HG03469 (cell line): Measurements from ENCODE around the gene ITPA.
"Not testable (repeated sequence)": the region's sequence is repeated elsewhere in the genome, so short reads cannot be mapped to it uniquely, and the experiment has no call there.

ENCODE experiments used
- ATAC-seq: cut with Tn5 transposase; IDR thresholded peaks from one replicate; pipeline ENCODE4 v1.9.1; 2021; ENCODE audit warnings: mild to moderate bottlenecking, moderate library complexity, moderate number of reproducible peaks; ENCODE audit not compliant: unreplicated experiment

Gene ITPA

DNA sequence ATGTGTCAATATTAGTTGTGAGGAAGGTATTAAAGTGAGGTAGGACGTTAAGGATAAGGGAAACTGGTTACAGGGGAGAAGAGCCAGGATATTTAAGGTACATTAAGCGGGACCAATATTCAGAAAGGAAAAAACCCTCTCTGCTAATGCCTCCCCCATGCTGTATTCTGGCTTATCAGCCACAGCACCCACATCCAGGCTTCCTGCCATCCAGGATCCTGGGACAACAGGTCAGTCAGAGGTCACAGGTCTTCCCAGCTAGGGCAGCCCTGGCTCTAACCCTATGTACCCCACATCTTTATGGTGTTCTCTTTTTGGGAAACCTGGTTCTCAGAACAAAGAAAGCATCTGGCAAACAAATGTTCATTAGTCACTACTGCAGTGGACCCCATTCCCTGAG, 10.1 kb upstream of the ITPA start:
- ATAC-seq = no peak

DNA sequence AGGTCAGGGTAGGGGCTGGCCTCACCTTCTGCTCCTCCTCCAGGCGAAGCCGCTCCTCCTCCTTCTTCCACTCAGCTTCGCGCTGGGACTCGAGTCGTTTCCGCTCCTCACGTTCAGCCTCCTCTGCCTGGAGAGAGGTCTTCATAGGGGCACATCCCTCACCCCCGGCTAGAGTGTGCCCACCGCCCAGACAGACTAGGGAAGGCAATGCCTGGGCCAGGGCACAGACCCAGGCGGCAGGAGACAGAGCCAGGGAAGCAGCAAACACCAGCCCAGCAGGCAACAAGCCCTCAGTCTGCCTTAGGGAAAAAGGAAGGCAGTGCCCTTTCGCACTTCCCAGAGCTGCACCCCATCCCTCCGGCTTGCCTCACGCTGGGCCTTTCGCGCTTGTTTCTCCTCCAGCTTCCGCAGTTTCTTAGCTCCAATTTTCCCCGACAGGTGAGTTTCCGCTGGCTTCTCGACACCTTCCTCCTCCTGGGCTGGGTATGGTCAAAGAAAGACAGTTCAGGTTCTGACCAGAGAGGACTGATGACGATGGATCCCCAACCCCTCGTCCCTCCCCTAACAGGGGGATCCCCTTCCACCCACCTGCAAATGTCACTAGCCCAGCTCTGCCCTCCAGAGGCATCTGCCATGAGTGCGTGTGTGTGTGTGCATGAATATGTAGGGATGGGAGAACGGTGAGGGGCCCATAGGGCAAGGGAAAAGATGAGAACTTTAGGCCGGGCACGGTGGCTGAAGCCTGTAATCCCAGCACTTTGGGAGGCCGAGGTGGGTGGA, 9.1 kb upstream of the ITPA start:
- no peak for ATAC-seq

DNA sequence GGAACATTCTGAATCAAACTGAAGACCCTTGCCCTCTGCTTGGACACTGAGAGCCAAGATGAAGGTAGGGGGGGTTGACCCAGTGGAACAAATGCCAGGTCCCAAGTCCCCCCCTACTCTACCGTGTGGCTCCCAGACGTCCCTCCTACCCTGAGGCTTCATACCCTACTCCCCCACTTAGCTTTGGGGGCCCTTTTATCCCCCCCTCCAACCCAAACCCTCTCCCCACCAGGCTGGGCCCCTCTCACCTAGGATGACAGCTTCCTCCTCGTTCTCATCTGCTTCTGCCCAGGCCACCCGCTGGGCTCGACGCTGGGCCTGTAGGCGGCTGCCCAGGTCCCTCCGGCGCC, 6.4 kb upstream of the ITPA start:
- ATAC-seq = no peak

DNA sequence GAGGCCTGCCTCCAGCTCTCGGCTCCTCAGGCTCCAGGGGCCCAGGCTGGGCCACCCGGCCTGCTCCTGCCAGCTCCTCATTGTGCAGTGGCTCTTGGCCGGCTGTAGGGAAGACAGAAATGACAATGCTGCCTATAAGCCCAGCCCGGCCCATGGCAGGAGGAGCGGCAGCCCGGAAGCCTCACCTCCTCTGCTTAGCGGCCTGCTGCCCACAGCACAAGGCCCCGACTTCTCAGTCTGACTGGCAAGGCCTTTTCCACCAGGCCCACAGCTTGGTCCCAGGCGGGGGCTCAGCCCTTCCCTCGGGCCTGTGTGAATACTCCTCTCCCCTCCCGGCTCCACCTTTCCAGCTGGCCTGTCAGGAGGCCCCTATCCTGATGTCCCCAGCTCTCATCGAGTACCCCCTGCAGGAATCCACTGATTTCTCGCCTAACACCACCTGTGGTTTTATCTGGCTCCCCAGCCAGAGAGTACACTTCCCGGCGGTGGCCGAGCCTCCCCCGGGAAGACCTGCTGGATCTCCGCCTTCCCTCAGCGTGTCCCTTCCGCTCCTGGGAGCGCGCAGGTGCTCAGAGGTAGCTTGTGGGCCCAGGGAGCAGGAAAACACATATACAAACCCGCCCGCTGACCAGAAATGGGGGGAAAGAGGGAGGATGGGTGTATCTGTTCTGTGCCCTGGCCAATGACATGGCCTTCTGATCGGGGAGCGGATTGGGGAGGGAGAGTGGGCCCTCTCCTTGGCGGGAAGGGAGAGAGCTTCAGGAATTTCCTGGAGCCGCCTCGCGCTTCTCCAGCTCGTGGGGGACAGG, 5.8 kb upstream of the ITPA start:
- no peak for ATAC-seq

DNA sequence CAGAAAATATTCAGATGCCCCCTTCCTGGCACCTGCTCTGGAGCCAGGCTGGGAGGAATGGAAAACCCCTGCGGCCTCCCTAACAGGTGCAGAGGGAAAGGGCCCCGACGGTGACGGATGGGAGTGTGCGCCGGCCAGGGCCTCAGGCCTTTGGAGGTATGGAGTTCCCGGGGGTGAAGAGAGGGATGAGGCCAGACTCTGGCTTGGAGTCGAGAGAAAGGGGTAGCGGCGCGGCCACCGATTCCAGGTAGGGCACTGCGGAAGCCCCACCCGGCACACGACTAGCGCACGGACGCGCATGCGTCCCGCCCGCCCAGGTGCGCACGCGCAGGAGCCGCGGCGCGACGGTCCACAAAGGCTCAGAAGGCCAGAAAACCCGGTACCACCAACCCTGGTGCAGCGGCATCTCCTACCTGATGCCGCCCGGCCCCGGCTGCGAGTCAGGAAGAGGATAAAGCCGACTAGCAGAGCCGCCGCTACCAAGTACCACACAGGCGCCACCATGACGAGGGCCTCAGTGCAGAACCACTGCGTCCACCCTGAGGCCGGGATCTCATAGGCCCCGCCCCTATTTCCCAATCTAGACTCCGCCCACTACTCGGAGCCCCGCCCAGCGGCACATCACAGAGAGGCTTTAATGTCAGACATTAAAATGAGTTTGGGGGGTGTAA, 5.0 kb upstream of the ITPA start, which contains the start of gene DDRGK1:
TSS of gene DDRGK1 (minus strand) at position 559 of the 671 bp plus-strand sequence. CDS start at position 504, 55 bp downstream.
- peak; percentile 59 for ATAC-seq

DNA sequence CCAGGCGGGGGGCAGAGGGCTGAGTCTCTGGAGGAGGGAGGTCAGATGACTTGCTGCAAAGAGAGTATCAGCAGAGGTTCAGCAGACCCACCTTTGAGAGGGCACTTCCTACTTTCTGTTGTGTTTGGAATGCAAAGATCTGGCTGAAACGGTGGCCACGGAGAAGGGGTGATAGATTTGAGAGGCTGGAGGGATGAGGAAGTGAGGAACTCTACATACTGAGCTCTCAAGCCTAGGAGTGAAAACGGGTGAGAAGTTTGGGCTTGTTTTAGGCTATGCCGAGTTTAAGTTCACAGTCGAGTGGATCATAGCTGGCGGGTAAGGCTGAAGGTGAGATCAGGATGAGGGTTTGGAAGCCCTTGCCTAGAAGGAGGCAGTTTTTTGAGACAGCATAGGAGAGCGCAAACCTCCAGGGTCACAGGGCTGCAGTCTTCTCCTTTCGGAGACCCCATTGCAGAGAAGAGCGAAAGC, 477 bp upstream of the ITPA start:
- no peak for ATAC-seq

DNA sequence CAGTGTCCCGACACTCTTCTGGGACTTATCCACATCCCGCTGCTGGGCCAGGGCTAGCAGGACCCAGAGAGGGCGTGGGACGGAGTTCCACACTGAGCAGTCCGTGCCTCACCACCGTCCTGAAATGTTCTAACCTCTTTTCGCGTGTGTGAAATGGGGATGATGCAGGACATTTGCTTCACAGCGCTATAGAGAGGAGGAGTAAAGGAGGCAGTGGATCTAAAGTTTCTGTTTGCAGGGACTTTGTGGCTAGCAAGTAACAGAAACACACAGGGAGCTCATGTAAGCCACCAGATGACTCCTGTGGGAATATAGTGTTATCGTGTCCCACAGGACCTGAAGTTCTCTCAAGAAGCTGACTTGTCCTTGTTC, 634 bp downstream of the ITPA start:
- no peak for ATAC-seq

DNA sequence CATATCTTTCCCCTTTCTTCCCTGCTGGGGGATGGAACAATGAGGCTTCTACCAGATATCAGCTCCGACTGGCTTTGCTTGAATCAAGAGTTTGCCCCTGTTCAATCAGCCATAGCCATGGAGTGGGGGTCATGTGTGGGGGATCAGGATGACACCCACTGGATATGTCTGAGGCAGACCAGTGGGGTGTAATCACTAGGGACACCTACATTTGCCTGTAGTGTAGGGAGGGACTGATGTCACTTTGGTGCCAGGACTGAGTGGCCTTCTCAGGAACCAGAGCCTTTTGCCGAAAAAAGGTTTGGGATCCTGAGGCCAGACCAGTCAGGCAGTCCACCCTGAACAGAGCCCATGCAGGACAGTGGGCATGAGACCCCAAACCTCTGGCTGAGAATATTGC, 1.0 kb downstream of the ITPA start:
- ATAC-seq = no peak

DNA sequence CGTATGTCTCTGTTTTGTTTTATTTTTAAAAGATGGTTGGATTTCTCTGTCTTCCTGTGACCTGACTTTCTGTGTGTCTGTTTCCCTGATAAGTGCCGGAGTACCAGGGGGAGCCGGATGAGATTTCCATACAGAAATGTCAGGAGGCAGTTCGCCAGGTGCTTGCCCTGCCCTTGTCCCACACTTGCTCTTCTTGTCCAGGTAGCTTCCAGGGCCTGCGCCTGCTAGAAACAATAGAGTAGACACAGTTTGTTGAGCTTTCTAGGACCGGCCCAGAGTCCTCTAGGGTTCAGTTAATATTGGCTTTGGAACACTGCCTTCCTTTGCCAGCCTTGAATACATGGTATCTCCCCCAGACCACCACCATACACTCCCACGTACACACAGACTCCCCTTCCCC, 3.9 kb downstream of the ITPA start:
- no peak for ATAC-seq

DNA sequence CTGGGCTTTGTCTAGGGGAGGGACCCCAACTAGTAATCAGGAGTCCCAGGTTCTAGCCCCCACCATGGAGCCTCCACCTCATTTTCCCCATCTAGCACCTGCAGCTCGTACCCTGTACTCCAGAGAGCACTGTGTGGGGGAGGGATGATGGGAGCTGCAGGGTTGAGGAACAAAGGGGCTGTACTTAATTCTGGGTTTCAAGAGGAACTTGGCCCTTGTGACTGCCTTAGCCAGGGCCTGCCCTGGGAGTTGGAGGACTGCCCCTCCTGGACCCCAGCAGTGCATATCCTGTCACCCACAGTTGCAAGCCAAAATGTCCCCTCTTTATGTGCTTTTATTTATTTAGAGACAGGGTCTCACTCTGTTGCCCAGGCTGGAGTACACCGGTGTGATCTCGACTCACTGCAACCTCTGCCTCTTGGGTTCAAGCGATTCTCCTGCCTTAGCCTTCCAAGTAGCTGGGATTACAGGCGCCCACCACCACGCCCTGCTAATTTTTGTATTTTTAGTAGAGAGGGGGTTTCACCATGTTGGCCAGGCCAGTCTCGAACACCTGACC, 6.1 kb downstream of the ITPA start:
- ATAC-seq = not testable (repeated sequence)

DNA sequence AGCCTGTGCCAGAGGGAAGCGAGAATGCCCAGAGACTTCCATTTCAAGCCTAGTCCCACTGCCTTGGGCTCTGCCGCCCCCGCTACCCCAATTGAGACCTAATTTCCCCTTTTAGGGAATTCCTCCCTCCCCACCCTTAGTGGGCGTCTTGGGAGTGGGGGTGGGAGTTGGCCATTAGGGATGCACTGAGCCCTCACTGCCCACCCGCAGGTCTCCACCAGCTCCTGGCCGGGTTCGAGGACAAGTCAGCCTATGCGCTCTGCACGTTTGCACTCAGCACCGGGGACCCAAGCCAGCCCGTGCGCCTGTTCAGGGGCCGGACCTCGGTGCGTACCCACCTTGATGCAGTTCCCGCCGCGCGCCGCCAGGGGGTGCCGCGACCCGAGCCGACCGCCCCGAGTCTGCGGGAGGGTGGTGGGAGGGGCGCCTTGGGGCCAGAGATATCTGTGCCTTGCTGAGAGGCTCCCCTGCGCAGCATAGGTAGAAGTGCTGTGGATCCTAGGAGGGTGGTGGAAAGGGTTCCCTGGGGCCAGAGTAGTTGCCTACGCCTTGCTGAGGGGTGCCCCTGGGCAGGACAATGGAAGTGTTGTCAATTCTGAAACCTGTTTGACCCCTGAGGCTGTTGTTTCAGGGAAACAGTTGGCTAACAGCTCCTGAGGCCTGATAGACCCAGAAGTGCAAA, 9.2 kb downstream of the ITPA start:
- ATAC-seq = no peak

DNA sequence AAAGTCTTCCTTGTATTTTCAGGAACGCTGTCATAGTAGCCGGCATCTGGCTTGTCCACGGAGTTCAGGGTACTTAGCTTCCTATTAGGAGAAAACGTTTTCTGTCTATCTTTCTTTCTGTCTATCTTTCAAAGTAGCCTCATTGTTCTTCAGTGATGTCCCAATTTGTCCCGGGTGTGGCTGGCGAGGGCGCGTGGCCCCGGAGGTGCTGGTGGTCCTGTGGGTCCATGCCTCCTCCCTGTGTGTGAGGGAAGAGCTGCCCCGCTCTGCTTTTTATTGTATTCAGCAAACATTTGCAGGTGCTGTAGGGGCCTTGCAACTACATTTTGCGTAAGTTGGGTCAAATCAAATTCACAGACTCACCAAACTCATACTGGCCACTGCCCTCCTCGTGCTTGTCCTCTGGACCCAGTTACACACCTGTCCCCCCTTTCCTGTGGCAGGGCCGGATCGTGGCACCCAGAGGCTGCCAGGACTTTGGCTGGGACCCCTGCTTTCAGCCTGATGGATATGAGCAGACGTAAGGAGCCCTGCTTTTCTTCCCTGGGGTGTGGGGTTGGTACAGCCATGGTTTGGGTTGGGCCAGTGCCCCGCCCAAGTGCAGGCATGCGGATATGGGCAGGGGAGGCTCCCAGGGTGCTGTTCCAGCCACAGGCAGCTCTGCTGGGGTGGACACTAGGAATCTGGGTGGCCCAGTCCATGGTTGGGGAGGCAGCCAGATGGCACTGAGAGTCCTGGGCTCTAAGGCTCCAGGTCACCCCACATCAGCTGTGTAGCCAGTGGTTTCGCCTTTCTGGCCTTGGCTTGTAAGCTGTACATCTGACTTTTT, 12.3 kb downstream of the ITPA start:
- no peak for ATAC-seq

DNA sequence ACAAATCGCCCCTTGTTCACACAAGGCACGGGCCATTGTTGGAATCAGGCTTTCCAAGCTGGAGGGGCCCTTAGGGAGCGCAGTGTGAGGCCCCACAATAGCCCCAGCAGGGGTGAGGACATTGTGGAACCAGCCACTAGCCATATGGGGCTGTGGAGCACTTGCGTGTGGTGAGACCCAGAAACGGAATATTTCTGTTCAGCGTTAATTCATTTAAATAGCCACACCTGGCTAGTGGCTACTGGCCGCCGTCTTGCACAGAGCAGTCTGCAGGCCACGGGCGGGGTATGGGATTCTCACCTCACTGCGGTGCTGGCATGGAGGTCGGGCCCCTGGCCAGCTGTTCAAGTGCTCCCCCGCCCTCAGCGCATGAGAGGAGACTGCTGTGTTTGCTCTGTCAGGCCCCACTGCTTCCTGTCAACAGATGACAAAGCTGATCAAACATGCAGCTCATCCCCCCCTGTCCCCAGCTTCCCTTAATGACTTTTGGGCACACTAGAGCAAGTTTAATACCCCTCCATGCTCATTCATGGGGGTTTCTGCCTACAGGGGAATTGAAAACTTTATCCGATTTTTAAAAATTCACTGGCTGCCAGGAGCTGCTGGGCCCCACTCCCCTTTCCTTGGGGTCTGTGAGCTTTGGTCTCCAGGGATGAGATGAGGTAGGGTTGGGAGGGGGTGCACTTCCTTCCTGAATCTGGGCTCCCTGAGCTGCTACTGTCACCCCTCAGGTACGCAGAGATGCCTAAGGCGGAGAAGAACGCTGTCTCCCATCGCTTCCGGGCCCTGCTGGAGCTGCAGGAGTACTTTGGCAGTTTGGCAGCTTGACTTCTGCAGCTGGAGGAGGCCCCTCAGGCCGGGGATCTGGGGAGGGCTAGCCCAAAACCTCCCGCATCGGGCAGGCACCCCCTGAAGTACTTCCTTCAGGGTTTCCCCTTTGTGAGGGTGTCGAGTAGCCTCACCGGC, 13.6 kb downstream of the ITPA start:
- ATAC-seq = no peak

DNA sequence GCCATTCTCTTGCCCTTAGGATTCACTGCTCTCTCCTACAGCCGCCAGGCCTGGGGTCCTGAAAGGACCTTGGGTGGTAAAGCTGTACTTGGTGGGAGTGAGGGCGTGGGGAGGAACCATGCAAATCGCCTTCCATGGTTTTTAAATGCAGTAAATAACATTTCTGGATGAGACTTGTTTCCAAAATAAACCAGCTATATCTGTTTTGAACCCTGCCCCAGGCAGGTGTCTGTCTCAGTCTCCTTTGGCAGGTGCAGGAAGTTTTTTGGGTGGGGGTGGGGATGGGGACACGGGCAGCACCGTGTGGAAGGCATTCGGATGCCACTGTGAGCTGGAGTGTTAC, 14.3 kb downstream of the ITPA start:
- no peak for ATAC-seq

DNA sequence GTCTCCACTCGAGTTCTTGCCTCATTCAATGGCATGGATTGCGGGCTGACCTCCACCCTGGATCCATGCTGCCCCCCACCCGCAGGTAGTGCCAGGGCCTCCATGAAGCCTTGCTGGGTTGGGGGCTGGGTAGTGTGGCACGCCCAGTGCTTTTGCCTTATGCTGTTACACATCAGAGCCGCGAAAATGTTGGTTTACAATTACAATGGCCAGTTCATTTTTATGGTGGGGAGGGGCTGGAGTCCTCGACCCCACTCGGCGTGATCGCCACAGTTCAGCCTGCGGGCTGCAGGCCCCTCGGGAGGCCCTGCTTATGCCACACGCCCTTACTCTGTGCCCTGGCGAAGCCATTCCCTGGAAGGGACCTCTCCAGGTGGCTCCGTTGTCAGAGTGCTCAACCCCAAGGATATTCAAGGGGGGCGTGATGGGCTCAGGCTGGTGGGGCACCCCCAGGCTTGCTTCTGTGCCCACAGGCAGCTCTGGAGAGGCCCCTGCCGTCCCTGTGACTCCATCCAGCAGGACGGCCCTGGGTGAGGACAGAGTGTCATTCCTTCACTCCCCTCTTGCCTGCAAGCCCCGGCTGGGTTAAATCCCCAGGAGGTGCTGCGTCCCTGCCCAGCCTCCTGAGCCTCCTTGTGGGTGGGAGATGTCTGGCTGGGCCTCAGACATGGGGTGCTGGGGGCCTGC, 14.8 kb downstream of the ITPA start:
- no peak for ATAC-seq

DNA sequence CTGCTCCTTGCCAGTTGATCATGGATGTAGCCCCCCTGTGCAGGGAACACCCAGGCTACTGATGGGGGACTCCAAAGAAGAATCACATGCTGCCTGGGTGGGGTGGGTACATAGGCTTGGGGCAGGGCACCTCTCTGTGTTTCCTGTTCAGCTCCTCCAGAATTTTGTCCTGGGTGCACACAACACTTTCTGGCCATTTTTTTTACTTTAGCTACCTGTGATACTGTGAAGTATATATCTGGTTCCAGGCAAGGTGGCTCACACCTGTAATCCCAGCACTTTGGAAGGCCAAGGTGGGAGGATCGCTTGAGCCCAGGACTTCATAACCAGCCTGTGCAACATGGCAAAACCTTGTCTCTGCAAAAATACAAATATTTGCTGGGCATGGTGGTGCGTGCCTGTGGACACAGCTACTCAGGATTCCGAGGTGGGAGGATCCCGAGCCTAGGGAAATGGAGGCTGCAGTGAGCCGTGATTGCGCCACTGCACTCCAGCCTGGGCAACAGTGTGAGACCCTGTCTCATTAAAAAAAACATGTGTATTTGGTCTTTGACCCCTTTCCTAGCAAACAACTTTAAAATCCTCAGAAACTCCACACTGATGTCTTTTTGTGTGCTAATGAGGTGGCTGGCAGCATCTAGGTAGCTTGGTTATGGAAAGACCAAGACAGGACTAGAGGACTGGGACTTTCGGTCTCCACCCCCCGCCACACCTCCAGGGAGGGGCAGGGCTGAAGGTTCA, 15.6 kb downstream of the ITPA start:
- ATAC-seq = no peak

DNA sequence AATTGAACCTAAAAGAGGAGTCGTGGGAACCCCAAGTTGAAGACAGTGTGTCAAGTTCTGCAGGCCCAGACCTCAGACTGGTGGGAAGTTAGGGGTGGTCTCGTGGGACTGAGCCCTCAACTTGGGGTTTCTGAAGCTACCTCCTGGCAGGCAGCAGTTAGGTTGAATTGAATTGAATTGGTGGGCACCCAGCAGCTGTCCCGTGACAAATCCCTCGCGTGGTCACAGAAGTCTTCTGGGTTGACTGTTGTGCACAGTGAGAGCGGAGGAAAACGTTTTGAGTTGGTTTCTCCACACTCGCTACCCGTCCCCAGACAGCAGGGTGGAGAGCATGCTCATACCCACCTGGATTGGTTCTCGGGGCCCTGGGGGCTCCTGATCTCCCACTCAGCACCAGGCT, 16.8 kb downstream of the ITPA start:
- ATAC-seq = no peak

DNA sequence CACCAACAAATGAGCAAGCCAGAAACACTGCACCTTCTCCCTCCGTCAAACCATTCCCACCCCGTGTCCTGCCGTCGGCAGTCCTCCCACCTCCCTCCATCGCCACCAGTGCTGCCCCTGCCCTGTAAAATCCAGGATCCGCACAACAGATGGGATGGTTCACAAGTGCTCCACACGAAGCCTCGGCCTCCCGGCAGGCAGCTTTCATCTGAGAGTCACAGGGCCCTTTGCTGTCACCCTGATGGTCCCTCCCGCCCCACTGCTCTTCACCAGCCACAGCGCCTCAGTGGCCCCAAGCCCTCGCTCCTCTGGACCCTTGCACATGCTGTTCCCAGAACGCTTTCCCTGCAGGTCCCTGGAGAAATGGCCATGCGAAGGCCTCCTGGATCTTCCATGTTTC, 17.6 kb downstream of the ITPA start:
- no peak for ATAC-seq
